Liver (tissue), 3 donors: ENCODE results near the gene TEC.

Source experiments
- CTCF ChIP-seq: fragments of 150-350 bp; IDR thresholded peaks from 2 replicates; pipeline ENCODE4 v1.5.1; 2017; ENCODE audit warnings: improper control_type of control experiment, low read depth, low read length; ENCODE audit not compliant: missing input control
- GABPA ChIP-seq, 2 donors: IDR thresholded peaks in 1 of 2; conservative IDR thresholded peaks in 1 of 2; 2 replicates each; pipeline ENCODE4 v1.6.1; 2016; ENCODE audit warnings: antibody characterized with exemption in 2 of 2, mild to moderate bottlenecking in 1 of 2, moderate library complexity in 1 of 2
- JUND ChIP-seq, 2 donors: IDR thresholded peaks; 2 replicates each; pipeline ENCODE4 v1.6.1; 2016; ENCODE audit warnings: antibody characterized with exemption in 2 of 2
- REST ChIP-seq: IDR thresholded peaks from 2 replicates; pipeline ENCODE4 v1.6.1; 2016; ENCODE audit warnings: antibody characterized with exemption, mild to moderate bottlenecking
- TAF1 ChIP-seq: conservative IDR thresholded peaks from 2 replicates; pipeline ENCODE4 v1.6.1; 2016; ENCODE audit warnings: antibody characterized with exemption, mild to moderate bottlenecking
- YY1 ChIP-seq: IDR thresholded peaks from 2 replicates; pipeline ENCODE4 v1.6.1; 2016; ENCODE audit warnings: antibody characterized with exemption, mild to moderate bottlenecking
- donor health status: healthy.
- donor health status: healthy.

- TF ChIP-seq CTCF = no peak
- no peak for TF ChIP-seq GABPA (IDR thresholded peaks at IDR 0.05 in 1 of 2, conservative IDR thresholded peaks at IDR 0.05 in 1 of 2)
- no peak for TF ChIP-seq TAF1
- no peak for TF ChIP-seq REST
- TF ChIP-seq YY1 = no peak
- no peak for TF ChIP-seq JUND (IDR thresholded peaks at IDR 0.05)
These were observed 74.3 kb downstream of the TEC start for GRCh38 chr4:48195374-48195773.
